ENCODE data around the gene LCLAT1.

LCLAT1 gene

GRCh38 chr2:30655660-30656059 is 208.6 kb downstream of the LCLAT1 start:
- TF ChIP-seq POLR2AphosphoS5 (IDR thresholded peaks at IDR 0.05; ENCODE audit: low read depth, low read length) = no peak
- no peak for TF ChIP-seq REST (IDR thresholded peaks at IDR 0.05; ENCODE audit: insufficient read depth in 1 of 2, low read depth in 2 of 2, low read length in 2 of 2)
- no peak for TF ChIP-seq TAF1 (IDR thresholded peaks at IDR 0.05; ENCODE audit: borderline replicate concordance, insufficient read depth, low read length)
- TF ChIP-seq SIN3A (IDR thresholded peaks at IDR 0.05; ENCODE audit: borderline replicate concordance, insufficient read depth, low read length) = no peak
- no peak for TF ChIP-seq FOXP2 (optimal IDR thresholded peaks at IDR 0.05; ENCODE audit: borderline replicate concordance, extremely low read depth, extremely low read length, insufficient read depth)

GRCh38 chr2:30656079-30656478 is 209.0 kb downstream of the LCLAT1 start:
- no peak for TF ChIP-seq TAF1 (IDR thresholded peaks at IDR 0.05; ENCODE audit: borderline replicate concordance, insufficient read depth, low read length)
- no peak for TF ChIP-seq FOXP2 (optimal IDR thresholded peaks at IDR 0.05; ENCODE audit: borderline replicate concordance, extremely low read depth, extremely low read length, insufficient read depth)
- TF ChIP-seq POLR2AphosphoS5 (IDR thresholded peaks at IDR 0.05; ENCODE audit: low read depth, low read length) = no peak
- TF ChIP-seq SIN3A (IDR thresholded peaks at IDR 0.05; ENCODE audit: borderline replicate concordance, insufficient read depth, low read length) = no peak
- TF ChIP-seq REST (IDR thresholded peaks at IDR 0.05; ENCODE audit: insufficient read depth in 1 of 2, low read depth in 2 of 2, low read length in 2 of 2) = no peak

- TF ChIP-seq FOXP2 (optimal IDR thresholded peaks at IDR 0.05; ENCODE audit: borderline replicate concordance, extremely low read depth, extremely low read length, insufficient read depth) (no peak), TAF1 (IDR thresholded peaks at IDR 0.05; ENCODE audit: borderline replicate concordance, insufficient read depth, low read length) (no peak), REST (IDR thresholded peaks at IDR 0.05; ENCODE audit: insufficient read depth in 1 of 2, low read depth in 2 of 2, low read length in 2 of 2) (no peak), POLR2AphosphoS5 (IDR thresholded peaks at IDR 0.05; ENCODE audit: low read depth, low read length) (no peak), SIN3A (IDR thresholded peaks at IDR 0.05; ENCODE audit: borderline replicate concordance, insufficient read depth, low read length) (no peak)
Observed at GRCh38 chr2:30661173-30662107, 214.4 kb downstream of the LCLAT1 start.

GRCh38 chr2:30662268-30663131 is 215.5 kb downstream of the LCLAT1 start:
- TF ChIP-seq SIN3A (IDR thresholded peaks at IDR 0.05; ENCODE audit: borderline replicate concordance, insufficient read depth, low read length) (no peak), FOXP2 (optimal IDR thresholded peaks at IDR 0.05; ENCODE audit: borderline replicate concordance, extremely low read depth, extremely low read length, insufficient read depth) (no peak), TAF1 (IDR thresholded peaks at IDR 0.05; ENCODE audit: borderline replicate concordance, insufficient read depth, low read length) (no peak), POLR2AphosphoS5 (IDR thresholded peaks at IDR 0.05; ENCODE audit: low read depth, low read length) (no peak), REST (IDR thresholded peaks at IDR 0.05; ENCODE audit: insufficient read depth in 1 of 2, low read depth in 2 of 2, low read length in 2 of 2) (no peak)
